ENCODE measurements around the gene C3. TPM values are rescaled to one million over a fixed set of nuclear protein-coding genes. Genes with fewer than 3 reads are reported as not detected.
"Not testable (repeated sequence)": the region's sequence is repeated elsewhere in the genome, so short reads cannot be mapped to it uniquely, and the experiment has no call there.

Gene C3
- total RNA-seq, 6 donors from 2014 or later, result 461 to 1,221 (median 854) TPM

DNA sequence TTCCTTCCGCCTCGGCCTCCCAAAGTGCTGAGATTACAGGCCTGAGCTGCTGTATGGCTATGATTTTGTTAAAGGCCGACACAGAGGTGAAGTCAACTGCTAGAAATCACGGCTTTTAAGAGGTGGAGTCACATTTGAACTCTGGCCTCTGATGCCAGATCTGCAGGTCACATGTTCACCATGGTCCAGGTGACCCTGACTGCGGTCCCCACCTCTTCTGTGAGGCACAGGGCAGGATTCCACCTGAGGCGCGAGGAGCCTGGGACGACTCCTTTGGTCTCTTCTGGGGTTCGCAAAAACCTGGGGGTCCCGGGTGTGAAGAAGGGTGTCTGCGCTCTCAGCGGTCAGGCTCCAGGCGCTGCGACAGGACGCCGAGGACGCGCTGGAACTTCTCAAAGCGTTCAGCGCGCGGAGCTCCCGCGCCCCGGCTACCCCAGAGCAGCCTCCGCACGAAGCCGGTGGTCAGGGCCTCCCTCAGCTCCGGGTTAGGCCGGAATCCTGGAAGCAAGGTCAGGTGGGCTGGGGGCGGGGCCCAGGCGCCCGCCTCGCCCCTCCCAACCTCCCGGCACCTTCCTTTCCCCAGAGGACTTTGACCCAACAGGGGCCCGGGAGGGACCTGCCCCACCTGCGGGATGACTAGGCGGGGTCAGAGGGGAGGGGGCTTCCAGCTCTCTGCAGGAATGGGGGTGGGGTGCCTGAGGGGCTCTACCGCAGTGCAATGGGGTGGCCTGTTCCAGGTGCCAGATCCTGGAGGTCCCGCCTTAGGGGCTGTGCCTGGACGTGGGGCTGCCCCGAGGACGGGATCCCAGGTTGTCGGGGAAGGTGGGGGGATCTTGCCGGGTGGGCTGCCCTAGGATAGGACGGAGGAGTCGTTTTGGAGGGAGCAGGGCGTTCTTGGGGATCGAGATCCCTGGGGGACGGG lies 32.1 kb upstream of the C3 start:
- WGBS, 2 donors, result 84 to 86% methylated on average over 9 to 49 of the region's 50 CpGs
- Histone ChIP-seq H3K9me3 (no peaks in the 10 kb centered on the region), H3K36me3 (peaks cover 17 to 65% (median 55%) of the 10 kb centered on the region in 4 donors), H3K27me3 (no peaks in the 10 kb centered on the region), H3K4me3 (peak overlapping the region in 3 of 4 donors; percentile 36 to 47 (median 43)), H3K4me1 (peaks cover 12 to 14% (median 13%) of the 10 kb centered on the region in 4 donors), H3K27ac (peak overlapping the region; percentile 68 to 81 (median 74))
- no peak for TF ChIP-seq POLR2AphosphoS5 (IDR thresholded peaks at IDR 0.05)
- TF ChIP-seq, protein P1, sequence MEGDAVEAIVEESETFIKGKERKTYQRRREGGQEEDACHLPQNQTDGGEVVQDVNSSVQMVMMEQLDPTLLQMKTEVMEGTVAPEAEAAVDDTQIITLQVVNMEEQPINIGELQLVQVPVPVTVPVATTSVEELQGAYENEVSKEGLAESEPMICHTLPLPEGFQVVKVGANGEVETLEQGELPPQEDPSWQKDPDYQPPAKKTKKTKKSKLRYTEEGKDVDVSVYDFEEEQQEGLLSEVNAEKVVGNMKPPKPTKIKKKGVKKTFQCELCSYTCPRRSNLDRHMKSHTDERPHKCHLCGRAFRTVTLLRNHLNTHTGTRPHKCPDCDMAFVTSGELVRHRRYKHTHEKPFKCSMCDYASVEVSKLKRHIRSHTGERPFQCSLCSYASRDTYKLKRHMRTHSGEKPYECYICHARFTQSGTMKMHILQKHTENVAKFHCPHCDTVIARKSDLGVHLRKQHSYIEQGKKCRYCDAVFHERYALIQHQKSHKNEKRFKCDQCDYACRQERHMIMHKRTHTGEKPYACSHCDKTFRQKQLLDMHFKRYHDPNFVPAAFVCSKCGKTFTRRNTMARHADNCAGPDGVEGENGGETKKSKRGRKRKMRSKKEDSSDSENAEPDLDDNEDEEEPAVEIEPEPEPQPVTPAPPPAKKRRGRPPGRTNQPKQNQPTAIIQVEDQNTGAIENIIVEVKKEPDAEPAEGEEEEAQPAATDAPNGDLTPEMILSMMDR (IDR thresholded peaks at IDR 0.05), result no peak
- no peak for TF ChIP-seq EP300 (IDR thresholded peaks at IDR 0.05)
- no peak for TF ChIP-seq POLR2A (IDR thresholded peaks at IDR 0.05)
- ATAC-seq (ENCODE audit: low FRiP score in 2 of 2), result peak in 1 of 2 donors; percentile 5
- peak in 1 of 2 donors; percentile 84 for DNase-seq

DNA sequence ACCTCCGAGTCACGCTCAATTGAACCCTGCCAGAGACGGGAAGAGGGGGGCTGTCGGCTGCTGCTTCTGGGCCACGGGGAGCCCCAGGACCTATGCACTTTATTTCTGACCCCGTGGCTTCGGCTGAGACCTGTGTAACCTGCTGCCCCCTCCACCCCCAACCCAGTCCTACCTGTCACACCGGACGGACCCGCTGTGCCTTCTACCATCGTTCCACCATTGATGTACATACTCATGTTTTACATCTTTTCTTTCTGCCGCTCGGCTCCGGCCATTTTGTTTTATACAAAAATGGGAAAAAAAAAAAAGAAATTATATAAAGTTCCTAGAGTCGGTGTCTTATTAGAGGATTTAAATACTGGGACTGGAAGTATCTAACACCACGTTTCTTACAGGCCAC lies 30.7 kb upstream of the C3 start:
- WGBS, 2 donors, result 93 to 95% methylated on average over 16 of the region's 16 CpGs
- H3K36me3 ChIP-seq, result peaks cover 23 to 79% (median 68%) of the 10 kb centered on the region in 4 donors
- DNase-seq, result no peak
- H3K9me3 ChIP-seq, result no peaks in the 10 kb centered on the region
- peaks cover 12 to 18% (median 14%) of the 10 kb centered on the region in 4 donors for H3K4me1 ChIP-seq
- no peak overlapping the region for H3K4me3 ChIP-seq
- TF ChIP-seq, protein P1 (IDR thresholded peaks at IDR 0.05), result no peak
- ATAC-seq (ENCODE audit: low FRiP score in 2 of 2), result no peak
- no peak overlapping the region for H3K27ac ChIP-seq
- H3K27me3 ChIP-seq, result no peaks in the 10 kb centered on the region

DNA sequence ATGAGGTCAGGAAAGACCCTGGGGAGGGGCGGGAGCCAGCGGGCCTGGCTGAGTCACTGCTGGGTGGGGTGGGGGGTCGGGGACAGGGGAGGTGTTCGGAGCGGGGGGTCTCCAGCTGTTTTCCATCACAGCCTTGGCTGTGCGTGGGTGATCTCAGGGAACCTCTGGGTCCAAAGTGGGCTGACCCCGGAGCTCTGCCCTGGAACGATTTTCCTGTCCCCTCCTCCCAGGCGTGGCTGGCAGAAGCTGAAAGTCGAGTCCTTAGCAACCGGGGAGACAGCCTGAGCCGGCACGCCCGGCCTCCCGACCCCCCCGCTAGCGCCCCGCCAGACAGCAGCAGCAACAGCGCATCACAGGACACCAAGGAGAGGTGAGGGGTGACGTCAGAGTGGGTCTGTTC lies 29.6 kb upstream of the C3 start:
- TF ChIP-seq POLR2A (IDR thresholded peaks at IDR 0.05) (no peak), POLR2AphosphoS5 (IDR thresholded peaks at IDR 0.05) (no peak)
- TF ChIP-seq, protein P1 (IDR thresholded peaks at IDR 0.05), result no peak
- Histone ChIP-seq H3K27me3 (no peaks in the 10 kb centered on the region), H3K36me3 (peaks cover 25 to 89% (median 73%) of the 10 kb centered on the region in 4 donors), H3K4me1 (peaks cover 19 to 26% (median 21%) of the 10 kb centered on the region in 4 donors), H3K9me3 (no peaks in the 10 kb centered on the region), H3K27ac (peak overlapping the region in 3 of 4 donors; percentile 16 to 34 (median 24)), H3K4me3 (no peak overlapping the region)
- DNase-seq (peak in 1 of 2 donors; percentile 86), ATAC-seq (ENCODE audit: low FRiP score in 2 of 2) (peak in 1 of 2 donors; percentile 73)
- 73 to 79% methylated on average over 12 to 17 of the region's 20 CpGs for WGBS, 2 donors

DNA sequence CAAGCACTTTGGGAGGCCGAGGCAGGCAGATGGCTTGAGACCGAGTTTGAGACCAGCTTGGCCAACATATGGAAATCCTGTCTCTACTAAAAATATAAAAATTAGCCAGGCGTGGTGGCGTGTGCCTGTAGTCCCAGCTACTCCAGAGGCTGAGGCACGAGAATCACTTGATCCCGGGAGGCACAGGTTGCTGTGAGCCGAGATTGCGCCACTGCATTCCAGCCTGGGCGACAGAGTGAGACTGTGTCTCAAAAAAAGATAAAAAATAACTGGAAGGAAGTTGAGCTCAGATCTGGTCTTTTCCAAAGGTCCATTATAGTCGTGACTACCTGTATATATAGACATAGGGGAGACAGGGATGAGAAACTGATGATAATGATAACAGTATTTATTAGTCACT lies 28.1 kb upstream of the C3 start:
- not testable (repeated sequence) for H3K9me3 ChIP-seq; ATAC-seq (ENCODE audit: low FRiP score in 2 of 2); H3K27me3 ChIP-seq; H3K4me3 ChIP-seq
- peak in 1 of 2 donors; percentile 75 for DNase-seq
- peak in 1 of 2 donors; percentile 15 for TF ChIP-seq POLR2AphosphoS5 (IDR thresholded peaks at IDR 0.05)
- Histone ChIP-seq H3K4me1 (peaks cover 32 to 41% (median 34%) of the 10 kb centered on the region in 4 donors), H3K36me3 (peaks cover 25 to 96% (median 71%) of the 10 kb centered on the region in 4 donors), H3K27ac (peak overlapping the region in 3 of 4 donors; percentile 12 to 37 (median 20))
- WGBS, 2 donors, result 65 to 77% methylated on average over 10 of the region's 10 CpGs

DNA sequence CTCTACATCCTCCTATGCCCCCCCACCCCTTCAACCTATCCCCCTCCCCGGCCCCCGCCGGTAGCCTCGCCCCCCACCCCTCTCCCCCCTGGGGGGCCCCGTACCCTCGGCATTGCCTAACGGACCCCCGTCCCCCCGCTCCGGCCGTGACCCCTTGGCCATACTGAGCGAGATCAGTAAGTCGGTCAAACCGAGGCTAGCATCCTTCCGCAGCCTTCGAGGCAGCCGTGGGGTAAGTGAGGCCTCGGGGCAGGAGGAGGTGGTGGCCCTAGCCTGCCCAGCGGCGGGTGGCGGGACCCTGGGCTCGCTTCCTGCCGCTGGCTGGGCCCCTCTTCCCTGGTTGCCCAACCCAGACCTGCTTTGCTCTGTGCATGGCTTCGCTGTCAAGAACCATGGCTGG lies 25.5 kb upstream of the C3 start:
- Histone ChIP-seq H3K36me3 (peaks cover 20 to 90% (median 59%) of the 10 kb centered on the region in 4 donors), H3K27ac (peak overlapping the region in 3 of 4 donors; percentile 35 to 93 (median 67))
- DNase-seq, result peak in 1 of 2 donors; percentile 72

More for the DNA sequence above, 25.5 kb upstream of the C3 start:
- H3K4me1 ChIP-seq, result peaks cover 43 to 54% (median 46%) of the 10 kb centered on the region in 4 donors
- no peak for TF ChIP-seq EP300 (IDR thresholded peaks at IDR 0.05)
- no peak overlapping the region for H3K4me3 ChIP-seq
- WGBS, 2 donors, result 88 to 96% methylated on average over 5 to 24 of the region's 24 CpGs
- H3K9me3 ChIP-seq, result no peaks in the 10 kb centered on the region
- ATAC-seq (ENCODE audit: low FRiP score in 2 of 2), result no peak
- no peaks in the 10 kb centered on the region for H3K27me3 ChIP-seq

All from upper lobe of left lung (tissue), 6 donors.